GM18519 (cell line): ENCODE data around the gene LBHD2.

ENCODE experiments used
- ATAC-seq: cut with Tn5 transposase; IDR thresholded peaks from one replicate; pipeline ENCODE4 v1.9.1; 2021; ENCODE audit warnings: mild to moderate bottlenecking, moderate library complexity; ENCODE audit not compliant: unreplicated experiment, low FRiP score

Gene LBHD2

DNA sequence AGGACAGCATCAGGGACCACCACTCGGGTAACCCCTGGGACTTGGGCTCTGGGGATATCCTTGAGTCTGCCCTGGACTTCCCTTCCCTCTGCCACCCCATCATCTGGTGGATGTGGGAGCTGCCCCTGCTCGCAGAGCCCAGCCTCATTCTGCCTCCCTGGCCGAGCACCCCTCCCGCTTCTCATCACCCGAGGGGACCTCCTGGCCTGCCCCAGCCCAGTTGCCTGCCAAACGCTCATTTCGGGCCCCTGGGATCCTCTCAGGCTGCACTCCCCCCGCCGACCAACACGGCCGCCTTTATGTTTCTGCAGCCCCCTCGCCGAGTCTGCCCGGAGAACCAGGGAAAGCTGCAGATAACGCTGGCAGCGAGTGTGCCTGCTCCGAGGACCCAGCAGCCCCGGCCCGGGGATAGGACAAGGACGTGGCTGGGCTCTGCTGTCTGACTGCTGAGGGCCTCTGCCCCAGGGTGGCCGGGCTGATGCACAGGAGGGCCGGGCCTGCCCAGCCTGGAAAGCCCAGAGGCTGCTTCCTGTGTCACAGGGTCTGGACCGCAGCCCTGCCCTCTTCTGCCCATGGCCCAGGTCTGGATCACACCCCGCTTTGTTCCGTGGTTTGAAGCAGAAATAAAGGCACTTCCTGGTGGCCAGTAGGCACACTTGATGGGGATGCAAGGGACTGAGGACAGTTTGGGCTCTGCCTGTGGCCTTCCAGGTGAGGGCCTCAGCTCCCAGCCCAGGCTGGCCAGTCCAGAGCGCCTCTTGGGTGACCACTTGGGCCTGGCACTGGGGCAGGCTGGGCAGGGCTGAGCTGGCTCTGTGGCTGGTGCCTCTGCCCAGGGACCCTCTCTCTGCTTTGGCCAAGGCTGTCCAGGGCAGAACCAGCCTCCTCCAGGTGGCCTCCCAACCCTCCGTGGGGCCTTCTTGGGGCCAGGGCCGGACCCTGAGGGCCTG lies 5.7 kb downstream of the LBHD2 start:
- ATAC-seq, result no peak

DNA sequence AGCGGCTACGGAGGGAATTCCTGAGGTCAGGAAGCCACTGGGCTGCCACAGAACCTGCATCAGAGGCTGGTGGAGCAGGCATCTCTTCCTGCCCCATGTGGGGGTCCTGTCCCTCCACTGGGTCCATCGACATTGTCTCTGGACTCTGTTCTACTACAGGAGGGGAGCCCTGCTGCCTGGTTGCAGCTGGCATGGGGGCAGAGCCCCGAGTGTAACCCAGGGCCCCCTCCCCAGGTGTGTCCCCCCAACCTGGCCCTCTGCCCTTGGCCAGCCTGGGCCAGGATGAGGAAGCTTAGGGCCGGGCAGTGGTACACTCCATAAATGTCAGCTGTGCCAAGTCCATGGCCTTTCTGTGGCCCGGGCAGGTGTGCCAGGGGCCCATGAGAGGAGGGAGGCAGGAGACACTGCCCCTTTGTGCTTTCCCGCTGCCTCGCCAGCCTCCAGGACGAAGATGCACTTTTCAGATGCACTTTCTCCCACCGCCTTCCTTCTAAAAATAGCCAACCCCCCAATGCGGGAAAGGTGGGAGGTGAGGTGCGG lies 6.5 kb downstream of the LBHD2 start:
- no peak for ATAC-seq

DNA sequence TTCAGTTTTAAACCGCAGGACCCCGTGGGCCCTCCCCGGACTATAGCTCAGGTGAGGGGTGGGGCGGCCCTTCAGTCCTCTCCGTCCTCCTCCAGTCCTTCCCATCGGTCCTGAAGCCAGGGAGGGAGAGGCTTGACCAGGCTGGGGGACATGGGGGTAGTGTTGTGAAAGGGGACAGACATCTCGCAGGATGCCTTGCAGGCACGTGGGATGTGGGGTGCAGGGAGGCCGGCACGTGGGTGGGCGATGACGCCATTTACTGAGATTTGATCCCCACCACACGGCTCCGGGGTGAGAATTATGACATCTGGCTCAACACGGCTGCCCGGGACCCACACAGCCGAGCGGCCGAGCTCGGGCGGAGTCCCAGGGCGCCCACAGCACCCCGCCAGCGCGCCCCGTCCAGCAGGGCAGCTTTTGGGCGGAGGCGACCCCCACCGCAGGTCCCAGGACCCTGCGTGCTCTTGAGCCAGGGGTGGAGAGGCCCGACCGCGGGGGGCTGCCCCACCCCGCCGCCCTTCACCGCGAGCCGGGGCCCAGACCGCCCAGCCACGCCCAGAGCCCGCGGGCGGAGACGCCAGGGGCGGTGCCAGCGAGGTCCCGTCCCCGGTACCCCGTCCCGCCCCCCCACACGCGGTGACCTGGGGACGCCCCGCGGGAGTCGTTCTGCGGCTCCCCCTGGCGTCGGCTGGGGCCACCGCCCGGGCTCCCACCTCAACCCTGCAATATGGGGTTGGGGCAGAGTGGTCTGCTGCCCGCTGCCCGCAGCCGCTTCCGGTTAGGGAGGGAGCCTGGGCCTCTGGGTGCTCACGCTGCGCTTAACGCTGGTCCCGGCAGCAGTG lies 7.3 kb downstream of the LBHD2 start:
- no peak for ATAC-seq

- ATAC-seq, result no peak
Measured at GRCh38 chr14:103091883-103092222, 7.8 kb downstream of the LBHD2 start.

DNA sequence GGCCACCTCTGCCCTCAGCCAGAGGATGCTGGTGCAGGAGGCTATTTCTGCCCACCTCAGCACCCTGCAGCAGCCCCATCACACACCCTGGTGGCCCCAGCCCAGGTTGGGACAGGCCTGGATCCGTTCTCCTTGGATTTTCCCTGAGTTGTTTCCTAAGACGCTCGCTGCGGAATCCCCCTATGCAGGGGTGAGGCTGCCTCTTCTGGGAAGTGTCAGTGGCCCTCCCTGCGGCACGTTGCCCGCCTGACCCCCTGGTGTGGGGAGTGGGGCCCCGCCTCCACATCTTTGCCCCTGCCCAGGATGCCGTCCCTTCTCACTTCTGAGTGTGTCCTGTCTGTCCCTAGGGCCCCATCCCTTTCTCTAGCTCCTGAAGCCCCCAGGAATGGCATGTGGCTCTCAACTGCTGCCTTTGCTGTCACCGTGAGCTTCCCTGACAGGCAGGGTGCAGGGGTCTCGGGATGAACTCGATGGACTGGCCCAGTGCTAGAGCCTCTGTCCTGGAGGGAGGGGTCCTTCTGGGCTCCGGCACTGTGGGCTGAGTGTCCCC lies 9.9 kb downstream of the LBHD2 start:
- no peak for ATAC-seq

DNA sequence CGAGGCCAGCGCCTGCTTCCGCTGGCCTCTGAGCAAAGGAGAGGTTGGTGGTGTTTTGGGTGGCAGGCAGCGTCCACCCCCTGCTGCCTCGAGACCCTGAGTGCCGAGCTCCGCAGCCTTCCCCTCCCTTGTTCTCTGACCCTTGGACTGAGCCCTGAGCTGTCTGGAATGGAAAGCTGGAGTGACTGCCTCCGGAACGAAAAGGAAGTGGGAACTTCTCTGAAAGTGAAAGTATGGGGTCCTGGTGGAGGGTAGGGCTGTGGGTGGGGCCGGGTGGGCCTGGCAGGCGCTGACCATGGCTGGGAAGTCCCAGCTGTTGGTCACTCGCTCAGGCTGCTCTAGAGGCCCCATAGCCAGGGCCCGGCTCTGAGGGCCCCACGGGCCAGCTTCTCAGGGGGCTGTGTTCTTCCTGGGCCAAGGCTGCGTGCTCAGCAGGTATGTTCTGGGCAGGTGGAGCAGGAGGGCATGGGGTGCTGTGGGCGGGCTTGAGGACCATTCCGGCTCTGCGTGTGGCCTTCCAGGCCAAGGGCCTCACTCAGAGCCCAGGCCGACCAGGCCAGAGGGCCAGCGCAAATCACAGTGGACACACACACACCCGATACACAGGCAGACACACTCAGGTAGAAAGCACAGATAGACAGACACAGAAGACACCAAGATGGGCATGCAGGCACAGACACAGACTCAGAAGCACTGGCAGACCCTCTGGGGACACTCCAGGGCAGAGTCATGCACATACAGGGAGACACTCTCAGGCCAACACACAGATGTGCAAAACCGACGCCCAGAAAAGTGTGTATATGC lies 10.6 kb downstream of the LBHD2 start, which contains the start of gene EXOC3L4:
Gene EXOC3L4, plus strand, starts transcription at position 320 of the 804 bp plus-strand sequence. CDS start 5,495 bp downstream, outside the sequence.
- no peak for ATAC-seq

DNA sequence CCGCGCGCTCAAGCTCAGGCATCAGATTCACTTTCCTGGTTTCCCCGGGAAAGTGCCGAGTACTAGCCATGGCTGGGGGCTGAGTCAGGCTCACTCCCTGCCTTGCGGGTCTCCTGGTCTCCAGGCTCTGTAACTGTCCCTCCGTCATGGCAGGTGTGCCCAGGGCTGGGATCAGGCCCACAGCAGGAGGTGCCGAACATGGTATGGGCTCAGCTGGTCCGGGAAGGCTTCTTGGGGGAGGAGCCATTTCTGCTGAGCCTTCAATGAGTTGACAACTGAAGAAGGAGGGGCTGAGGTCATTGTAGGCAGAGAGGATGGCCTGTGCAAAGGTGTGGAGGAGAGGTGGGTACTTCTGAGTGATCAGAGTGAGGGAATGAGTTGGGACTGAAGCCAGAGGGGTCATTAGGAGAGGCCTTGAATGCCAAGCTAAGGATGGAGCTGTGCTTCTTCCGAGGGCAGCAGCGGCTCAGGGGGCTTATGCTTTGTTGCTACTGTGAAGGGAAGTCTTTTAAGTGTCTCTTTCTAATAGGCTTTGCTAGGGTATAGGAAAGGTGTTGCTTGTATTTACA lies 11.3 kb downstream of the LBHD2 start:
- ATAC-seq, result no peak

DNA sequence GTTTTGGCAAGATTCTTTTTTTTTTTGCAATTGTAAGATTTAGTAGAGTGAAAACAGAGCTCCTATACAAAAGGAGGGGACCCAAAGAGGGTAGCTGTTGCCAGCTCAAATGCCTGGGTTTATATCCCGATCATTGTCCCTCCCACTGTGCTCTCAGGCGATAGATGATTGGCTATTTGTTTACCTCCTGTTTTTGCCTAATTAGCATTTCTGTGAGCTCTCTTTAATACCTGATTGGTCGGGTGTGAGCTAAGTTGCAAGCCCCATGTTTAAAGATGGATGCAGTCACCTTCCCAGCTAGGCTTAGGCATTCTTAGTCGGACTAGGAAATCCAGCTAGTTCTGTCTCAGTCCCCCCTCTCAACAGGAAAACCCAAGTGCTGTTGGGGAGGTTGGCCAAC lies 12.4 kb downstream of the LBHD2 start:
- no peak for ATAC-seq

DNA sequence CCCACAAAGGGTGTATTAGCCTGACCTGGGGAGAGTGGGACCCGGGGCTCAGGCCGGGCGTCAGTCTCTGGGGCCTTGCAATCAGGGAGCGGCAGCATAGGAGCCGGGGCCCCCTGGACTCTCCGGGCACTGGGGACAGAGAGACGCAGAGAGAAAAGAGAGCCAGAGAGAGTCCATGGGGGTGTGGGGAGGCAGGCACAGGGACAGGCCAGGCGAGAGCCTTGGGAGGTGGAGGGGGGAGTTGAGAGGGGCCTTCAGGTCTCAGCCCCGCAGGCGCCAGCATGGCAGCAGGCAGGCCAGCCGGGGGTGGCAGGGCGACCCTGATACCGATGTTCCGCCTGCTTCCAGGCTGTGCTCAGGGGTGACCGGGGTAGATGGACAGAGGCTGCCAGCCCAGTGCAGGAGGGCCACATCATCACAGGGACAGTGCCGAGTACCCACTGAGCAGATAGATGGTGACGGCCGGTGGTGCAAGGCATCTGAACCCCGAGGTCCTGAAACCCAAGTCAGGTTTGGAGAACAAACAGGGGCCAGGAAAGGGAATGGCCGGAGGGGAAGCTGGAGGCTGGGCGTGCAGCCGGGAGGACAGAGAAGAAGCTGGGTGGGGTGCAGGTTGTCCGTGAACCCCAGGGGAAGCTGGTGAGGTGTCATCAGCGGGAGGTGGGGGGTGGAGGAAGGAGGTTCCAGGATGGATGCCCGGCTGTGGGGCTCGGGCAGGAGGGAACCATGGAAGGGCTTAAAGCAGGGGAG lies 13.4 kb downstream of the LBHD2 start:
- no peak for ATAC-seq

DNA sequence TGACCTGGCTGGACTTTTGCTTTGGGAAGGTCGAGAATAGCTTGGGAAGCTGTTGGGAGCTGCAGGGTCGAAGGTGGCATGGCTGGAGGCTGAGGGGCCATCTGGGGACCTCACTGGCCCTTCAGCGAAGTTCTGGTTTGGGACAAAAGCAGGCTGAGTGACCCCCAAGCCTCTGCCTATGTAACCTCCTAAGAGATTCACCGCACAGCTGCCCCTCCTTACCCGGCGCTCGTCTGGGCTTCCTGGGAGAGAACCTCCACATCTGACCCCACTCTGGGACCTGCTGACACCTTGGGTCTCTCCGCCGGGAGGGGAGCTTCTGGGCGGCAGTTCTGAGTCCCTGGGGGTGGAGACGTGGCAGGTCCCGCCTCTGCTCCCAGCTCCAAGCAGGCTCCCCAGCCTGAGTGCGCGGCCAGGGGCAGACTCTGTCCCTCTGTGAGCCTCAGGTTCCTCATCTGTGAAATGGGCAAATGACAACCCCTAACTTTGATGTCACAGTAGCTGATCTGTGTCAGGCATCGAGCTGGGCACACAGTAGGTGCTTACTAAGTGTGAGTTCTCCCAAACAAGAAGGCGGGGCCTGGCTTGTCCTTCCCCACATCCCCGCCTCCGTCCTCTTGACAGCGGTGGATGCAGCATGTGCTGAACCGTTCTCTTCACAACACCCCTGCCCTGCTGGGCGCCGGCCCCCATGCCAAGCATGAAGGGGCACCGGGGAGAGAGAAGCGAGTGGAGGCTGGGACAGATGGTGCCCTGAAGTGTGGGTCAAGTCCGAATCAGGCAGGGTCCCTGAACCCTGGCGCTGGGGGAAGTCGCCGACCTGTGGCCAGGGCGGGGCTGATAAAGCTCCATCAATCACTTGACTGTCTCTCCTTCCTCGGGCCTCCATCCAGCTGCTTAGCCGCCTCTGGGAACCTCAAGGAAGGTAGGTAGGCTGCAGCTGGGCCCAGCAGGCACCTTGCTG lies 14.3 kb downstream of the LBHD2 start:
- ATAC-seq, result no peak

DNA sequence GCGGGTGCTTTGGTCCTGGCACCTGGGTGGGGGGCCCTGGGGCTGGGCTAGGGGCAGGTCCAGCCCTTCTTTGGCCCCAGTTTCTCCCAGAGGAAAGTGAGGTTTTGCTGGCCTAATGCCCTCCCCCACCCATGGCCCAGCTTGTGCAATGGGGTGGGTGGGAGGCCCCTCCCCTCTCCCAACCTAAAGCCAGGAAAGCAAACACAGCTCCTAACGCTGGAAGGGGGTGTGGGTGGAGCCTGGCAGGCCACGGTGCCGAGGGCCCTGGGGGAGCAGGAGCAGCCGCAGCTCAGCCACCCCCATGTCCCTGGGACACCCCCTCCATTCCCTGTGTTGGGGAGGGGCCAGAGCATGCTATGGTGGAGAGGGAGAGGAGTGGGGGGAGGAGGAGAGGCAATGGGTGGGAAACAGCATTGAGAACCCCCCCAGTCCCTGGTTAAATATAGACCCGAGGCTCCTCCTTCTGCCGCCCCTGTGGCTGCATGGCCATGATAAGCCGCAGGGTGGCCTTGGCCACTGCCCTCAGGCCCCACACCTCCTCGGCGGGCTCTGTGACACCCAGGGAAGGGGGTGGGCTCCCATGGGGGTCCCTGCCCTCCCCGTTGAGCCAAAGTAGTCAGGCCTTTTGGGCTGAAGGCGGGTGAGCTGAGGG lies 15.2 kb downstream of the LBHD2 start:
- no peak for ATAC-seq

DNA sequence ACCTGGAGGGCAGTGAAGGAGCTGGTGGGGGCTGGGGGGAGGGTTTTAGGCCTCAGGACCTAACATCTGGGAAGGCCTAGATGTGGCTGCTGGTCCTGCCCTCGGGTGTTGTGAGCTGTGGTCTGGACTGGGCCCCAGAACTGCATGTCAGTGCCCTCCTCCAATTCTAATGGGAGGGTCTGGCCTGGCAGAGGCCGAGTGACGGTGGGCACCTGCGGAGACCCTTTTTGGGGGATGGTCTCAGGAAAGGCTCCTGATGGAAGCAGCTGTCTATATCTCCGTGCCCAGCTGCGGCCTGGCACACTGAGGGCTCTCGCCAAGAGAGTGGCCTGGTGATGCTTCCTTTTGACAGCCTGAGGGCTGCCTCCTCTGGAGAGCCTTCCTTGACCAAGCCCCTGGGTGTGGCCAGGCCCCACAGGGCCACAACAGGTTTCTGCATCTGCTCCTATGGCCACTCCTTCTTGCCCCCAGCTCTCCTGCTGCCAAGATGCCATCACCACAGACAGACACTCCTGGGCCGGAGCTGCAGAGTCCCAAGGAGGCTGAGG lies 15.8 kb downstream of the LBHD2 start:
- no peak for ATAC-seq

DNA sequence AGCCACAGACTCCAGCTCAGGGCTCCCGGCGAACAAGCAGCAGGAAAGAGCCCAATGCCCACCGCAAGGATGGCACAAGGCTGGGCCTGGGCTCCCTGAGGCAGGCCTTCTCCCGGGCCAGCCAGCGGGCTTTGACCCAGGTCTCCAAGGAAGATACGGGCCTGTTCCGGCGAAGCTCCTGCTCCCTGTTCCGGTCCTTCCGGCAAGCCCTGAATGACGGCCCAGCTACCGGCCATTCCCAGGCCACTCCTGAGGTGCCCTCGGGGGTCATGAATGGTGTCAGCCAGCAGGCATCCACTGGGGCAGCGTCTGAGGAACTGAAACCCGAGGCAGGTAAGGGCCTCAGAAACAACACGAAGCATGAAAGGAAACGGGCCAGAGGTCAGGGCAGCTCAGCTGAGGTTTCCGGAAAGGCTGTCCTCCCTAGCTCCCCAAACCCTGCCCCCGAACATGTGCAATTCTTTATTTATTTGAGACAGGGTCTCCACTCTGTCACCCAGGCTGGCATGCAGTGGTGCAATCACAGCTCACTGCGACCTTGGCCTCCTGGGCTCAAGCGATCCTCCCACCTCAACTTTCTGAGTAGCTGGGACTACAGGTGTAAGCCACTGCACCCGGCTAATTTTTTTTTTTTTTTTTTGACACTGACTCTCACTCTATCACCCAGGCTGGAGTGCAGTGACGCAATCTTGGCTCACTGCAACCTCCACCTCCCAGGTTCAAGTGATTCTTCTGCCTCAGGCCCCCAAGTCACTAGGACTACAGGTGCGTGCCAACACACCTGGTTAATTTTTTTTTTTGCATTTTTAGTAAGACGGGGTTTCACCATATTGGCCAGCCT lies 16.5 kb downstream of the LBHD2 start:
- no peak for ATAC-seq

DNA sequence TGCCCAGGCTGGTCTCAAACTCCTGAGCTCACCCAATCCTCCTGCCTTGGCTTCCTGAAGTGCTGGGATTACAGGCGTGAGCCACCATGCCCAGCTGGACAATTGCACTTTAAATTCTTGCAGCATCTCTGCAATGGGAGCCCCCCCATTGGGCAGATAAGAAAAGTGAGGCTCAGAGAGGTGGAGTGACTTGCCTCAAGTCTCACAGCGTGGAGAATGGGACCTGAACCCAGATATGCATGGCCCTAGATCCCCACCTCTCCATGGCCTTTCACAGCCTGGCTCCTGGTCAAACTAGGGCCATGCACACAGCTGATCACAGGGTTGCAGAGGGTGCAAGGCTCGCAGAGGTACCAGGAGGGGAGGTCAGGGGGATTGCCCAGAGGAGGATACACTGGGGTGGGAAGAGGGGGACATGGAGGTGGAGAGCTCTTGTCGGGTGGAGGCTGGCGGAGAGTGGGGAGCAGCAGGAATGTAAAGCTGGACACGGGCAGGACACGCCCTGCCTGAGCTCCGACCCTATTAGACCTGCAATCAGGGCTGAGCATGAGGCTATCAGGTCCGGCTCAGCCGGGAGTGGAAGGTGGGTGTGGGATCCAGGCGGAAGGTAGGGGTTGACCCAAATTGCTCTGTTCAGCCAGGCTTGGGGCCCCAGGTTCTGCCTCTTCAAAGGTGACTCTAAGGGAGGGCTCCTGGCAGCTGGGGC lies 17.4 kb downstream of the LBHD2 start:
- no peak for ATAC-seq

- no peak for ATAC-seq
Measured at GRCh38 chr14:103101963-103102688, 18.1 kb downstream of the LBHD2 start.
